H1 (cell line): ENCODE data around the gene UBE3C. TPM values are rescaled to one million over a fixed set of nuclear protein-coding genes. Genes with fewer than 3 reads are reported as not detected.

Experiments used
- TAF1 ChIP-seq: IDR thresholded peaks from 2 replicates; pipeline ENCODE4 v1.6.1; 2011; ENCODE audit warnings: mild to moderate bottlenecking, low read depth, low read length
- polyA plus RNA-seq, 7 experiments: library from polyadenylated mRNA; depleted of rRNA in 3 of 7; stranded (reverse) in 5 of 7; unstranded in 2 of 7; fragments of >200 nt in 5 of 7; fragments of 200-250 nt in 2 of 7; gene quantifications; 1 replicate in 5 of 7; 2 replicates in 1 of 7; 4 replicates in 1 of 7; pipeline versions ENCODE4 v1.2.1 to v1.2.3, GENCODE V29; 2011 to 2013; ENCODE audit warnings: missing spikeins in 2 of 7, mixed read lengths in 2 of 7
- total RNA-seq: library from RNA; stranded (reverse); fragmentation: NEBNext Ultra II Directional; extraction: Animal tissue kit (Norgen Biotek cat#: 25700); gene quantifications from 2 replicates; pipeline ENCODE4 v1.2.1, GENCODE V29; 2021

UBE3C gene
- total and polyA plus RNA-seq, 2 of the 8 experiments (the other 6 are each of a cell fraction or from before 2014, with no cell fraction given) = 32.0 to 54.1 TPM

DNA sequence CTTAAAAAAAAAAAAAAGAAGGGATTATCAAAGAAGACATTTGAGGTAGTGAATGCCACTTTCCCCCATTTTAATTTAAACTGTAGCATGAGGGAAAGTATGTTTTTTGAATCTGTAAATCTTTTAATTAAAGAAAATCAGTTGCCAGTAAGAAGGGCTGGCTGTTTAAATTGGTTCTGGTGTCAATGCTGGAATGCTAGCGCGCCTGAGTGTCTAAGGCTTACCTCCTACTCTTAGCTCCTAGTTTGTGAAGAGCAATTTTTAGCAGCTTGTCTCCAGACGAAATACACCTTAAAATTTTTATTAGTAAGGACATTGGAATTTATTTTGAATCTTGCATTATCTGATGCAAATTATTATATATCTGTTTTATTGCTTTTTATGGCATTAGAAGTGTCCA, 54.1 kb downstream of the UBE3C start (continued):
- TF ChIP-seq TAF1 = no peak
